DND-41 (cell line): Measurements from ENCODE around the gene COQ8B.

ENCODE experiments used
- EZH2 ChIP-seq: IDR thresholded peaks from 3 replicates; pipeline ENCODE4 v1.6.1; 2012; ENCODE audit warnings: borderline replicate concordance, low read depth, mild to moderate bottlenecking, moderate library complexity, low read length, inconsistent platforms; ENCODE audit not compliant: severe bottlenecking
- TF ChIP-seq, protein P1 (sequence below): IDR thresholded peaks from 2 replicates; pipeline ENCODE4 v1.5.1; 2012; ENCODE audit warnings: borderline replicate concordance, low read length, moderate library complexity, mild to moderate bottlenecking; ENCODE audit not compliant: poor library complexity, severe bottlenecking; ENCODE audit errors: extremely low read depth

GRCh38 chr19:40724315-40724714 lies 7.6 kb upstream of the COQ8B start:
- TF ChIP-seq, protein P1, sequence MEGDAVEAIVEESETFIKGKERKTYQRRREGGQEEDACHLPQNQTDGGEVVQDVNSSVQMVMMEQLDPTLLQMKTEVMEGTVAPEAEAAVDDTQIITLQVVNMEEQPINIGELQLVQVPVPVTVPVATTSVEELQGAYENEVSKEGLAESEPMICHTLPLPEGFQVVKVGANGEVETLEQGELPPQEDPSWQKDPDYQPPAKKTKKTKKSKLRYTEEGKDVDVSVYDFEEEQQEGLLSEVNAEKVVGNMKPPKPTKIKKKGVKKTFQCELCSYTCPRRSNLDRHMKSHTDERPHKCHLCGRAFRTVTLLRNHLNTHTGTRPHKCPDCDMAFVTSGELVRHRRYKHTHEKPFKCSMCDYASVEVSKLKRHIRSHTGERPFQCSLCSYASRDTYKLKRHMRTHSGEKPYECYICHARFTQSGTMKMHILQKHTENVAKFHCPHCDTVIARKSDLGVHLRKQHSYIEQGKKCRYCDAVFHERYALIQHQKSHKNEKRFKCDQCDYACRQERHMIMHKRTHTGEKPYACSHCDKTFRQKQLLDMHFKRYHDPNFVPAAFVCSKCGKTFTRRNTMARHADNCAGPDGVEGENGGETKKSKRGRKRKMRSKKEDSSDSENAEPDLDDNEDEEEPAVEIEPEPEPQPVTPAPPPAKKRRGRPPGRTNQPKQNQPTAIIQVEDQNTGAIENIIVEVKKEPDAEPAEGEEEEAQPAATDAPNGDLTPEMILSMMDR, result no peak
- no peak for TF ChIP-seq EZH2
